ENCODE results near the gene TUBAL3. TPM values are rescaled to one million over a fixed set of nuclear protein-coding genes. Genes with fewer than 3 reads are reported as not detected.
"Not testable (repeated sequence)": the region's sequence is repeated elsewhere in the genome, so short reads cannot be mapped to it uniquely, and the experiment has no call there.

Gene TUBAL3
- polyA plus RNA-seq, 3 donors, result 0.19 to 0.45 (median 0.43) TPM

- DNase-seq (ENCODE audit: low read depth in 3 of 3, low spot score in 2 of 3), result no peak
Observed at GRCh38 chr10:5428133-5428532, 23.5 kb upstream of the TUBAL3 start.

GRCh38 chr10:5424751-5425150 is 20.1 kb upstream of the TUBAL3 start:
- no peak for DNase-seq (ENCODE audit: low read depth in 3 of 3, low spot score in 2 of 3)

GRCh38 chr10:5423771-5424170 is 19.1 kb upstream of the TUBAL3 start:
- no peak for DNase-seq (ENCODE audit: low read depth in 3 of 3, low spot score in 2 of 3)

GRCh38 chr10:5419466-5420094 is 15.0 kb upstream of the TUBAL3 start:
- no peak for DNase-seq (ENCODE audit: low read depth in 3 of 3, low spot score in 2 of 3)

GRCh38 chr10:5418584-5418983 is 14.0 kb upstream of the TUBAL3 start:
- DNase-seq (ENCODE audit: low read depth in 3 of 3, low spot score in 2 of 3), result no peak

GRCh38 chr10:5416981-5417380 is 12.4 kb upstream of the TUBAL3 start:
- DNase-seq (ENCODE audit: low read depth in 3 of 3, low spot score in 2 of 3), result no peak

GRCh38 chr10:5413012-5413938 is 8.6 kb upstream of the TUBAL3 start:
- DNase-seq (ENCODE audit: low read depth in 3 of 3, low spot score in 2 of 3), result peak in 1 of 3 donors; percentile 13

GRCh38 chr10:5412277-5412941 is 7.8 kb upstream of the TUBAL3 start, which contains the start of gene NET1:
Gene NET1, plus strand, starts transcription at chr10:5412557. Its CDS starts 136 bp downstream, at chr10:5412693.
- DNase-seq (ENCODE audit: low read depth in 3 of 3, low spot score in 2 of 3), result peak; percentile 75 to 80 (median 78)

- no peak for DNase-seq (ENCODE audit: low read depth in 3 of 3, low spot score in 2 of 3)
Observed at GRCh38 chr10:5411941-5412276, 7.3 kb upstream of the TUBAL3 start.

- DNase-seq (ENCODE audit: low read depth in 3 of 3, low spot score in 2 of 3), result not testable (repeated sequence)
Observed at GRCh38 chr10:5410787-5411186, 6.2 kb upstream of the TUBAL3 start.

- DNase-seq (ENCODE audit: low read depth in 3 of 3, low spot score in 2 of 3), result no peak
Observed at GRCh38 chr10:5406918-5407317, 2.3 kb upstream of the TUBAL3 start.

- DNase-seq (ENCODE audit: low read depth in 3 of 3, low spot score in 2 of 3), result no peak
Observed at GRCh38 chr10:5402798-5403197, 1.8 kb downstream of the TUBAL3 start.

- DNase-seq (ENCODE audit: low read depth in 3 of 3, low spot score in 2 of 3), result no peak
Observed at GRCh38 chr10:5400468-5401240, 4.0 kb downstream of the TUBAL3 start.

- no peak for DNase-seq (ENCODE audit: low read depth in 3 of 3, low spot score in 2 of 3)
Observed at GRCh38 chr10:5399332-5399731, 5.3 kb downstream of the TUBAL3 start.

GRCh38 chr10:5396556-5397300 is 7.9 kb downstream of the TUBAL3 start:
- DNase-seq (ENCODE audit: low read depth in 3 of 3, low spot score in 2 of 3), result no peak

- no peak for DNase-seq (ENCODE audit: low read depth in 3 of 3, low spot score in 2 of 3)
Observed at GRCh38 chr10:5395168-5395567, 9.5 kb downstream of the TUBAL3 start.

- DNase-seq (ENCODE audit: low read depth in 3 of 3, low spot score in 2 of 3), result no peak
Observed at GRCh38 chr10:5393529-5393928, 11.1 kb downstream of the TUBAL3 start.

- no peak for DNase-seq (ENCODE audit: low read depth in 3 of 3, low spot score in 2 of 3)
Observed at GRCh38 chr10:5391790-5392189, 12.8 kb downstream of the TUBAL3 start.

- DNase-seq (ENCODE audit: low read depth in 3 of 3, low spot score in 2 of 3), result no peak
Observed at GRCh38 chr10:5390607-5391205, 13.9 kb downstream of the TUBAL3 start.

GRCh38 chr10:5387169-5387568 is 17.5 kb downstream of the TUBAL3 start:
- no peak for DNase-seq (ENCODE audit: low read depth in 3 of 3, low spot score in 2 of 3)
